Right lobe of liver (tissue), 4 donors: ENCODE measurements around the gene ATG10.

ENCODE experiments used
- CTCF ChIP-seq, 4 donors: fragments of 200-600 bp in 3 of 4; fragments of 450-650 bp in 1 of 4; IDR thresholded peaks; one replicate each; pipeline versions ENCODE4 v1.5.1 to v1.8.0; 2016 to 2022; ENCODE audit warnings: antibody characterized with exemption in 4 of 4, mild to moderate bottlenecking in 2 of 4
- POLR2A ChIP-seq: fragments of 450-650 bp; IDR thresholded peaks from one replicate; pipeline ENCODE4 v1.6.1; 2017; ENCODE audit warnings: antibody characterized with exemption, mild to moderate bottlenecking
- donor health status: DM: no; HTN: no; CAD: no.
- donor health status: DM: no; HTN: no; CAD: no.
- donor health status: DM: no; HTN: yes; CAD: no.

- TF ChIP-seq POLR2A, result no peak
- no peak for TF ChIP-seq CTCF (IDR thresholded peaks at IDR 0.05)
These were observed 240.2 kb downstream of the ATG10 start for GRCh38 chr5:82211855-82212572.
